ENCODE results near the gene DENND5A.

DENND5A gene

DNA sequence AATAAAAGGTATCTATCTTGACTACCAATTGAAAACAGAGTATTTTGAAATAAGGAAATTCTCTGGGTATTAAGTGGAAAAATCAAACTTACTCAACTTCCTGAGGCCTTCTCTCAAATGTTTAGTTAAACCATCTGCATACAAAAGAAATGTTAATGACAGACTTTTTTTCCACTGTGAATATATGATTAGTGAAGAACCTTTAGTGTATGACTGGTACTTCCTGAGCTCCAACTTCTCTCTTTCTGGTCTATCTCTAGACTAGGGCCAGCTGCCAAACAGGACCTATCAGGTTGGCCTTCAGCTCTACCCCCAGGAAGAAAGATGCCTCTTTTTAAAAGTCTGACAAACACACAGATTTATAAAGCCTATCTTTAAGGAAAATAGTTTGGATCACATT, 105.0 kb downstream of the DENND5A start:
- Histone ChIP-seq H3K4me1 (ENCODE audit: control insufficient read depth in 1 of 2, insufficient read depth in 1 of 2, low read depth in 1 of 2, low read length in 1 of 2) (peaks cover 3 to 16% of the 10 kb centered on the region in 2 experiments), H3K36me3 (peaks cover 84% of the 10 kb centered on the region), H3K27ac (peak overlapping the region; percentile 72), H3K27me3 (no peaks in the 10 kb centered on the region), H3K9me3 (no peaks in the 10 kb centered on the region), H3K4me3 (ENCODE audit: low read depth in 1 of 2, low read length in 1 of 2) (no peak overlapping the region)
- TF ChIP-seq, protein P1, sequence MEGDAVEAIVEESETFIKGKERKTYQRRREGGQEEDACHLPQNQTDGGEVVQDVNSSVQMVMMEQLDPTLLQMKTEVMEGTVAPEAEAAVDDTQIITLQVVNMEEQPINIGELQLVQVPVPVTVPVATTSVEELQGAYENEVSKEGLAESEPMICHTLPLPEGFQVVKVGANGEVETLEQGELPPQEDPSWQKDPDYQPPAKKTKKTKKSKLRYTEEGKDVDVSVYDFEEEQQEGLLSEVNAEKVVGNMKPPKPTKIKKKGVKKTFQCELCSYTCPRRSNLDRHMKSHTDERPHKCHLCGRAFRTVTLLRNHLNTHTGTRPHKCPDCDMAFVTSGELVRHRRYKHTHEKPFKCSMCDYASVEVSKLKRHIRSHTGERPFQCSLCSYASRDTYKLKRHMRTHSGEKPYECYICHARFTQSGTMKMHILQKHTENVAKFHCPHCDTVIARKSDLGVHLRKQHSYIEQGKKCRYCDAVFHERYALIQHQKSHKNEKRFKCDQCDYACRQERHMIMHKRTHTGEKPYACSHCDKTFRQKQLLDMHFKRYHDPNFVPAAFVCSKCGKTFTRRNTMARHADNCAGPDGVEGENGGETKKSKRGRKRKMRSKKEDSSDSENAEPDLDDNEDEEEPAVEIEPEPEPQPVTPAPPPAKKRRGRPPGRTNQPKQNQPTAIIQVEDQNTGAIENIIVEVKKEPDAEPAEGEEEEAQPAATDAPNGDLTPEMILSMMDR (IDR thresholded peaks at IDR 0.05) = no peak

DNA sequence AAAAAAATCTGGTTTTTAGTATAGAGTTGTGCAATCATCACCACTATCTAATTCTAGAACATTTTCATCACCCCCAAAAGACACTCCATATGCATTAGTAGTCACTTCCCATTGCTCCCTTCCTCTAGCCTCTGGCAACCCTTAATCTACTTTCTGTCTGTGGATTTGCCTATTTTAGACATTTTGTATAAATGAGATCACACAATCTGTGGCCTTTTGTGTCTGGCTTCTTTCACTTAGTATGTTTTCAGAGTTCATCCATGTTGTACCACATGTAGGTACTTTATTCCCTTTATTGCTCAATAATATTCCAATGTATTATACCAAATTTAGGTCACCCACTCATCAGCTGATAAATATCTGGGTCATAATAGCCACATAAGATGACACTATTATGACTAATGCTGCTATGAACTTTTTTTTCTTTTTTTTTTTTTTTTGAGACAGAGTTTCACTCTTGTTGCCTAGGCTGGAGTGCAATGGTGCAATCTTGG, 106.2 kb downstream of the DENND5A start:
- Histone ChIP-seq H3K4me3 (ENCODE audit: low read depth in 1 of 2, low read length in 1 of 2) (no peak overlapping the region), H3K27ac (no peak overlapping the region), H3K27me3 (no peaks in the 10 kb centered on the region), H3K36me3 (peaks cover 78% of the 10 kb centered on the region), H3K9me3 (no peaks in the 10 kb centered on the region), H3K4me1 (ENCODE audit: control insufficient read depth in 1 of 2, insufficient read depth in 1 of 2, low read depth in 1 of 2, low read length in 1 of 2) (peaks cover 3 to 16% of the 10 kb centered on the region in 2 experiments)
- TF ChIP-seq, protein P1 (IDR thresholded peaks at IDR 0.05) = no peak

DNA sequence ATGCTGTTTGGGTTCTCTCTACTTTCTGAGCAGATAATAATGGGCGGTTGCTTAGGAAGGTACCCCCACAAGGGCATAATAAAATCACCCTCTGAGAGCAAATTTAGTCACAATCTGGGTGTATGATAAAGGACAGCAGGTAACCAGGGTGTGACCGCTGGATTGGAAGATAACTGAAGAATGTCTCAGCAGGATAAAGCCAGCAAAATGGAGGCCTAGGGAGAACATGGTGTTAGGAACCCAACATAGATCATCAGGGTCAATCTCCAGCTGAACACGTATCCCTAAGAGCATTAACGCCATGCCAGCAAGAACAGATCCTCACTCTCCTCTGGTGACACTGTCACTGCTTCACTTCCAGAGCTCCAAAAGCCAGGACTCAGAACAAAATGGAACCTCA, 109.2 kb downstream of the DENND5A start:
- H3K4me1 ChIP-seq (ENCODE audit: control insufficient read depth in 1 of 2, insufficient read depth in 1 of 2, low read depth in 1 of 2, low read length in 1 of 2) = peaks cover 0 to 11% of the 10 kb centered on the region in 2 experiments
- H3K36me3 ChIP-seq = peaks cover 87% of the 10 kb centered on the region
- H3K9me3 ChIP-seq = no peaks in the 10 kb centered on the region
- no peak overlapping the region for H3K27ac ChIP-seq
- H3K4me3 ChIP-seq (ENCODE audit: low read depth in 1 of 2, low read length in 1 of 2) = no peak overlapping the region
- H3K27me3 ChIP-seq = no peaks in the 10 kb centered on the region
- TF ChIP-seq, protein P1 (IDR thresholded peaks at IDR 0.05) = no peak

DNA sequence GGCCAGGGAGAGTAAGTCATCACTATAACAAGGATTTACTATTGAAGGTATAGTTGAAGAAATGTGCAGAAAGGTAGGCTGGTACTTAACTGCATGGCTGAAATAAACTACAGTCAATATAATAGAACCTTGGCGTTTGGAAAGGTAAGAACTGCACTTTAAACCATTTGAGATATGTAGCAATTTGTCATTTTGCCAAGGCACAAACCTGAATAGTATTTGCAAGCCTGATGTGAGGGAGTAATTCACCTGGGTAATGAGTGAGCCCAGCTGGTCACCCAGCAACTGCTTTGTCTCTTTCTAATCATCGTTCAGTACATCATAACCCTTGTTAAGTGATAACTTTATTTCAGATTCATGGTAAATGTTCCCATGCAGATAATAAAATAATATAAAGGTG, 111.5 kb downstream of the DENND5A start:
- H3K27ac ChIP-seq = no peak overlapping the region
- no peaks in the 10 kb centered on the region for H3K27me3 ChIP-seq
- no peaks in the 10 kb centered on the region for H3K4me1 ChIP-seq (ENCODE audit: control insufficient read depth in 1 of 2, insufficient read depth in 1 of 2, low read depth in 1 of 2, low read length in 1 of 2)
- TF ChIP-seq, protein P1 (IDR thresholded peaks at IDR 0.05) = no peak
- H3K4me3 ChIP-seq (ENCODE audit: low read depth in 1 of 2, low read length in 1 of 2) = no peak overlapping the region
- H3K36me3 ChIP-seq = peaks cover 89% of the 10 kb centered on the region
- no peaks in the 10 kb centered on the region for H3K9me3 ChIP-seq

DNA sequence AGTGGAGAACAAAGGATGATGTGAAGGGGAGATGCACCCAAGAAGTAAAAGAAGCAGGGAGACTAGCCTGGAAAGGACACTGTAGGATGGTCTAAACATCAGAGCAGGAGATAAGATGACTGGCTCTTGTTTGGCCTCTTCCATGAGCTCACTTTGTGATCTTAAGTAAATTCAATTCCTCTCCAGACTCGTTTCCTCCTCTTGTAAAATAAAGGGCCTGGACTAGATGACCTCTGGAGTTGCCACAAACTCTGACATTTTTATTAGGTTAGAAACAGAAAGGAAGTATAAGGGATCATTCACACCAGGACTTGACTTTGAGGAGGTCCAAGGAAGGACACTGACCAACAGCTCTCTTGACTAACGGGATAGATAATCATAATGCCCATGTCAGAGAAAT, 113.5 kb downstream of the DENND5A start:
- Histone ChIP-seq H3K27me3 (no peaks in the 10 kb centered on the region), H3K4me3 (ENCODE audit: low read depth in 1 of 2, low read length in 1 of 2) (no peak overlapping the region), H3K27ac (no peak overlapping the region), H3K9me3 (no peaks in the 10 kb centered on the region), H3K4me1 (ENCODE audit: control insufficient read depth in 1 of 2, insufficient read depth in 1 of 2, low read depth in 1 of 2, low read length in 1 of 2) (no peaks in the 10 kb centered on the region), H3K36me3 (peaks cover 91% of the 10 kb centered on the region)
- TF ChIP-seq, protein P1 (IDR thresholded peaks at IDR 0.05) = no peak

DNA sequence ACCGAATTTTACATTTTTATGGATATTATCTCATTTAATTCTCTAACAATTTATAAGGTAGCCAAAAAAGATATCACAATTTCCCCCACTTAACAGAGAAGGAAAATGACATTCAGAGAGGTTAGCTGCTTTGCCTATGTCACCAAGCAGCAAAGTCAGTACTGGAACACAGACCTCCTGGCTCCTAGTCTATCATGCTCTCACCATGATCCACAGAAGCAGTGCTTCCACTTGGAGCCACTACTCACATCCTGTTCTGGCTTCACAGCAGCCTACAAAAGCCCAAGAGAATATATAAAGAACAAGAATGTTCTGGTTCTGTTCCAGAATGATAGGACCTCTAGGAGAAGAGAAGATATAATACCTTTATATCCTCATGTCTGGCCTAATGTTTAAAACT, 114.2 kb downstream of the DENND5A start:
- no peaks in the 10 kb centered on the region for H3K27me3 ChIP-seq
- TF ChIP-seq, protein P1 (IDR thresholded peaks at IDR 0.05) = no peak
- H3K4me3 ChIP-seq (ENCODE audit: low read depth in 1 of 2, low read length in 1 of 2) = no peak overlapping the region
- no peak overlapping the region for H3K27ac ChIP-seq
- peaks cover 91% of the 10 kb centered on the region for H3K36me3 ChIP-seq
- H3K4me1 ChIP-seq (ENCODE audit: control insufficient read depth in 1 of 2, insufficient read depth in 1 of 2, low read depth in 1 of 2, low read length in 1 of 2) = no peaks in the 10 kb centered on the region
- H3K9me3 ChIP-seq = no peaks in the 10 kb centered on the region
